NT2/D1 (cell line): ENCODE results near the gene LDLRAD4.

ENCODE experiments used
- YY1 ChIP-seq: IDR thresholded peaks from 2 replicates; pipeline ENCODE4 v1.6.1; 2011; ENCODE audit not compliant: insufficient read length, insufficient read depth
- ZNF274 ChIP-seq: IDR thresholded peaks from 2 replicates; pipeline ENCODE4 v1.6.1; 2011; ENCODE audit warnings: mild to moderate bottlenecking, low read depth, low read length

DNA sequence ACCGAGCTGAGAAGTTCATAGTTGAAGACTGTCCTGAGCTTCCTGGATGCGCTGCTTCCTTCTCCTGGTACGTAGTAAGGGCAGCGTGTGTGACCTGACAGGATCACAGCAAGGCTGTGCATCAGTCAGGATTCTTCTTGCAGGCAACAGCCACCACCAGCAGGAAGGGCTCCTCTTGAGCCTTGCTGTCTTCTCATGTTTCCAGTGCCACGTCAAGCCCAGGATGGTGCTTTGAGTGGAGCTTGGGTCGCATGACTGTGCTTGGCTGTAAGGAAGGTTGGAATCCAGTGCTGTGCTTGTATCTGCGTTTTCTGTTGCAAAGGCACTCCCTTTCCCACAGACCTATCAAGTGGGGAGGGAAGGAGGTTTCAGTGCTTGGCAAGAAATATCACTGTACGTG is 194.3 kb downstream of the LDLRAD4 start:
- TF ChIP-seq ZNF274 (no peak), YY1 (no peak)
